ENCODE results near the gene CYP26B1. TPM values are rescaled to one million over a fixed set of nuclear protein-coding genes. Genes with fewer than 3 reads are reported as not detected.

The CYP26B1 gene
- total RNA-seq, 1 experiment from 2014 or later = 0.20 TPM

DNA sequence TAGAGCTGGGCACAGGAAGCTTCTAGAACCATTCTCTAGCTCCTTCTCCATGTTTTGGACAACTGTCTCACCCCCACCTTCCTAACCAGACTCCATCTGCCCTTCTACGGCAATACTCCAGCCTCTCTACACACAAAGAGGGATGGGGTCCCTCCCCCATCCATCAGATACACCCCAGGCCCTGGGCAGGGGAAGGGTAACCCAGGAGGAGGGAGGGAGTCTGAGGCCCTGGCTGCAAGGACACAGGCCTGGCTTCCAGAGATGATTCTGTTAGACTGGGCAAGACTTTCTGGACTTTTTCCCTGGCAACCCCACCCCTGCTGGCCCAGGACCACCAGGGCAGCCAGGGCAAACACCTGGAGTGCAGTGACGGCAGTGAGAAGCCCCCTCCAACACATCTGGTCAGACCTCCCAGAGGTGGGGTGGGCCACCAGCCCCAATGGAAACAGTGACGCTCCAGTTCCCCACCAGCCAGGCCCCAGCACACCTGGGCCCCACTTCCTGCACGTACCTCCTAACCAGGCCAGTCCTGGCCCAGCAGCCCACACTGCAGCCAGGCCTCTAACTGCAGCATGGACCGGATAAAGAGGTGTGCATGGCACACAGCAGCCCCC, 6.5 kb downstream of the CYP26B1 start:
- no peak overlapping the region for H2BK15ac ChIP-seq (ENCODE audit: low read depth, low read length)
- H3K27me3 ChIP-seq (ENCODE audit: insufficient read depth, low read length) = peaks cover 46% of the 10 kb centered on the region
- H2BK20ac ChIP-seq (ENCODE audit: low read depth, low read length, poor library complexity, severe bottlenecking) = no peak overlapping the region
- H3K27ac ChIP-seq (ENCODE audit: insufficient read length, low read depth, low read length) = no peak overlapping the region
- H2BK5ac ChIP-seq (ENCODE audit: insufficient read length, low read length) = no peak overlapping the region
- peaks cover 79% of the 10 kb centered on the region for H3K27me3 Mint-ChIP-seq (ENCODE audit: low read depth)
- peaks cover 0 to 6% of the 10 kb centered on the region in 2 experiments; a peak in 1 of 5 replicates for H3K9me3 Mint-ChIP-seq
- H3K23ac ChIP-seq (ENCODE audit: insufficient read length, low read depth, low read length) = no peak overlapping the region
- H3K79me2 ChIP-seq (ENCODE audit: insufficient read depth, low read length) = no peaks in the 10 kb centered on the region
- peaks cover 15% of the 10 kb centered on the region for H3K23me2 ChIP-seq (ENCODE audit: insufficient read length, low read depth, low read length, poor library complexity, severe bottlenecking)
- H3K27ac Mint-ChIP-seq = no peak overlapping the region
- no peak for TF ChIP-seq CTCF (conservative IDR thresholded peaks at IDR 0.05)
- H3K14ac ChIP-seq (ENCODE audit: insufficient read depth, low read length) = no peak overlapping the region
- H3K4me1 Mint-ChIP-seq = peaks cover 12 to 38% of the 10 kb centered on the region in 2 experiments
- H3K4me2 ChIP-seq (ENCODE audit: insufficient read depth, insufficient read length, low read length) = no peak overlapping the region
- no peaks in the 10 kb centered on the region; the same call in 1 of the 2 replicates for H3K4me1 ChIP-seq (ENCODE audit: insufficient read depth, low read length)
- no peak overlapping the region for H3K56ac ChIP-seq (ENCODE audit: insufficient read length, low read depth, low read length)
- no peak overlapping the region for H3K4me3 Mint-ChIP-seq
- H2BK12ac ChIP-seq (ENCODE audit: insufficient read length, low read depth, low read length) = no peak overlapping the region
- no peaks in the 10 kb centered on the region for H4K20me1 ChIP-seq (ENCODE audit: control insufficient read depth, insufficient read depth, insufficient read length)
- H3K79me1 ChIP-seq (ENCODE audit: insufficient read depth, low read depth, low read length, poor library complexity, severe bottlenecking) = no peaks in the 10 kb centered on the region
- no peak overlapping the region for H2BK120ac ChIP-seq (ENCODE audit: low read depth, low read length, poor library complexity, severe bottlenecking)
- H2AK5ac ChIP-seq (ENCODE audit: insufficient read length, low read length) = no peak overlapping the region
- no peak overlapping the region for H3K4ac ChIP-seq (ENCODE audit: low read depth, low read length)
- H3K9me3 ChIP-seq (ENCODE audit: control insufficient read depth, low read depth, low read length) = no peaks in the 10 kb centered on the region
- H3K18ac ChIP-seq (ENCODE audit: insufficient read length, low read depth, low read length) = no peak overlapping the region
- H3K9ac ChIP-seq (ENCODE audit: extremely low read depth, insufficient read length, low read length) = no peak overlapping the region
- H3T11ph ChIP-seq (ENCODE audit: low read length) = no peak overlapping the region
- no CpG with 5 or more reads among the region's 5 CpGs for WGBS (ENCODE audit: extremely low coverage, insufficient read length, low lambda C conversion rate)
- no peak overlapping the region for H2AFZ ChIP-seq (ENCODE audit: low read length)
- no peak overlapping the region for H4K5ac ChIP-seq (ENCODE audit: insufficient read length, low read depth, low read length)
- no peak overlapping the region for H4K8ac ChIP-seq (replicated peaks; ENCODE audit: insufficient read length, low read depth, low read length)
- no peak for DNase-seq
- no peak overlapping the region for H4K91ac ChIP-seq (ENCODE audit: insufficient read length, low read depth, low read length)
- no peaks in the 10 kb centered on the region for H3K36me3 Mint-ChIP-seq (ENCODE audit: insufficient read depth in 1 of 3, low read depth in 3 of 3)
